Measurements from ENCODE around the gene CACNA1C.

The CACNA1C gene

DNA sequence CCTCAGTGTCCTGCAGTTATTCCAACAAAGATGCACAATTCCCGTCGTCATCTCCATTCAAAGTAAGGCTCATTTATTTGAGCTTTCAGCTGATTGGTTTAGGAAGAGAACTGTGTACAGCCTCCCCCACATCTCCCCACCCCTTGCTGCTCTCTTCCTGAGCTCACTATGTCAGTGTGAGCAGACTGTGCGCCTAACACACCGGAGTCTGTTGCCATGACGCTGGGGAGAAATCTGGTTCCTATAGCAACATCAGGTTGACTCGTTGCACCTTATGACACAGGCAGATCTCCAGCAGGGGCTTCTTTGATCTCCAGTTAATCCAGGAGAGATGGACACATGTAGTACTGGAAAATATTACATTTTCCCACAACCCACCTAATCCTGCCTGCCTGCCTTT lies 319.4 kb downstream of the CACNA1C start:
- DNase-seq (ENCODE audit: low read depth): no peak

DNA sequence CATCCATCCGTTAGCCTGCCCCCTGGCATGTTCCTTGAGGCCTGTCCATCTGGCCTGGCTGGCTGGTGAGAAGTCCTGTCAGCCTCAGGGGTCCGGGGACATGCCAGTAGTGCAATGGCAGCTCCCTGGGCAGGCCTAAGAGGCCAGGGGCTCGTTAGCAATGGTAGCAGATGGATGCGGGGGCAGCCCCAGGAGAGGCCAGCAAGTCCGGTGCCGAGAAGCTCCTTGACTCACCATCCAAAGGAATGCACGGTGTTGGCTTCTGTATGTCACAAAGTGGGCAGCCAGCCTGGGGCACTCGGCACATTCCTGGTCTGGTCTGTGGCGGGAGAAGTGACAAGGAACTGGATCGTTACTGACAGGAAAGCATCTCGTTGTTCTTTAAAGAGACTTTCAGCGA lies 319.9 kb downstream of the CACNA1C start:
- DNase-seq (ENCODE audit: low read depth): no peak

- no peak for DNase-seq (ENCODE audit: low read depth)
These were observed 320.5 kb downstream of the CACNA1C start for GRCh38 chr12:2373307-2373706.

DNA sequence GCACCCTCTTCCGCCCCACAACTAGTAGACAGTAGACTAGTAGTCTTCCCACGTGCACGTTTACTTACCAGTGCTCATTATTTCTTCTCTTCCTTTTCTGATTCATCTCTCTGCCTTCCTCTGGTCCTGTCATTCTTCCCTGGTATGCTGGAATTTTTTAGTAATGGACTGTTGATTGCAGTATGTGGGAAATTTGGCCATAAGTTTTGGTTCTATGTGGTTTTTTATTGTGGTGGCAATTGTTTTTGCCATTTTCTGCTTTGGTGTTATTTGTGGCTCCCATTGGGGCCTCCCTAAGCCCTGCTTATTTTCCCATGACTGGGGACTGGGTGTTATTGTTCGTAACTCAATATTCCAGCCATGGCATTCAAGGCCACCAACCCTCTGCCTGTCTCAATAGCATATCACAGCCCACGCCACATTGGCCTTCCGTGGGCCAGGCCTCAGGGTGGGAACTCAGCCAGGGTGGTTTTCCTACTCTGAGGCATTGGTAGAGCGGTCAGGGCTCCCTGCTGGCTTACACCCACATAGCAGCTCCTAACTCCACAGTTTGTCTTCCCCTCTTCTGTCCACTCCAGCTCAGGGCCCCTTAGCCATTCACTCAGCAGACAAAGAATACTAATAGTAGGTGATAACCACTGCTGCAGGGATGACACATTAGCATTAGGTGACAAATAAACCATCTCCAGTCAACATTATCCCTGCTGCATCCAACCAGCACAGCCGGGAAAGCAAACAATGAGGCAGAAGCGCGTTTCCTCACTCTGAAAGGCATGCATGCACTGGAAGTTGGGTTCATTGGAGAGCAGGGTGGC lies 321.5 kb downstream of the CACNA1C start:
- no peak for DNase-seq (ENCODE audit: low read depth)

GRCh38 chr12:2375871-2376270 lies 323.1 kb downstream of the CACNA1C start:
- no peak for DNase-seq (ENCODE audit: low read depth)

GRCh38 chr12:2376908-2377657 lies 324.3 kb downstream of the CACNA1C start:
- no peak for DNase-seq (ENCODE audit: low read depth)

GRCh38 chr12:2378835-2379330 lies 326.1 kb downstream of the CACNA1C start:
- DNase-seq (ENCODE audit: low read depth): no peak

DNA sequence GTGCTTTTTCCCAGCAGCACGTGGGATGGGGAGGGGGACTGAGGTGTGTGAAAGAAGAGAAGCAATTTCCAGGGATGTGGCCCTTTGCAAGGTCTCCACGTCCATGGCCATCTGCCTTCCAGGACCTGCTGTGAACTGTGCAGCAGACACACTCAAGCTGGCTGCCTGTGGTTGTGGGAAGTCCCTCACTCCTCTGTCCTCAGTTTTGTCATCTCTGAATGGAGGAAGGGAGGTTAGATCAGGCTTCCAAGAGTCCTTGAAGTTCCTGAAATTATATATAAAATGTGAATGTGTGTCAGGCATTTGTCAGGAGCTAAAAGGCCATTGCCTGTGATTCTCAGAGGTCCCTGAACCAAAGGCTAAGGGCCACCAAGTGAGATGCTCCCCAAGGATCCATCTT lies 328.2 kb downstream of the CACNA1C start:
- no peak for DNase-seq (ENCODE audit: low read depth)

DNA sequence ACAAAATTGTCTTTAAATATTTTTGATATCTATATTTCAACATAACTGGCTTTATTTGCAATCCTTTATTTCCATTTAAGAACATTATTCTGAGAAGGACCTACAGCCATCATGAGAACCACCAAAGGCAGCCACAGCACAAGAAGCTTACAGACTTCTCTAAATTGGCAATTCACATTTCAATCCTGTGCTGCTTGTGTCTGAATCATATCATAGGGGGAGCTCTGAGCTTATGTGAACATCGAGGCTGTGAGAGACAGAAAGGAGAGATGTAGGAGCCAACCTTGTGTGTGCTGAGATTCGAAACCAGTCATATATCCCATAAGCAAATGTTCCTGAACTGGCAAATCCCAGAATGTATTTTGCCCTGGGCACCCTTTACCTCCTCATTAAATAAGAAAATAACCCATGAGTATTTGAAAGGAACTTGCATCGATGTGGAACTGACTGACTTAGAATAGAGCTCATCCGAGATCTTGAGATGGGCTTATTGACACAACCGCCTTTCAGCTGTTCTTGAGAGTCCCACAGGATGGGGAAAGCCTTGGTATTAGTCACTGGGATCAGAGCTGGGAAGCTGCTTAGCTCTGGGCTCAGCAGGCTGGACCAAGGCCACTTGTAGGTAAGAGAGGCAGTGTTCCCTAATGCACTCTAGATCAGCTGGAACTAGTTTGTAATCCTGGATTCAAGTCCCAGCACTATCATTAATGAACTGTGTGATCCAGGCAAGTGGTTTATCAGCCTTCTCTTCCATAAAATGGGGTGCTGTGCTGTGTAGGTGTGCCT lies 329.8 kb downstream of the CACNA1C start:
- DNase-seq (ENCODE audit: low read depth): no peak

DNA sequence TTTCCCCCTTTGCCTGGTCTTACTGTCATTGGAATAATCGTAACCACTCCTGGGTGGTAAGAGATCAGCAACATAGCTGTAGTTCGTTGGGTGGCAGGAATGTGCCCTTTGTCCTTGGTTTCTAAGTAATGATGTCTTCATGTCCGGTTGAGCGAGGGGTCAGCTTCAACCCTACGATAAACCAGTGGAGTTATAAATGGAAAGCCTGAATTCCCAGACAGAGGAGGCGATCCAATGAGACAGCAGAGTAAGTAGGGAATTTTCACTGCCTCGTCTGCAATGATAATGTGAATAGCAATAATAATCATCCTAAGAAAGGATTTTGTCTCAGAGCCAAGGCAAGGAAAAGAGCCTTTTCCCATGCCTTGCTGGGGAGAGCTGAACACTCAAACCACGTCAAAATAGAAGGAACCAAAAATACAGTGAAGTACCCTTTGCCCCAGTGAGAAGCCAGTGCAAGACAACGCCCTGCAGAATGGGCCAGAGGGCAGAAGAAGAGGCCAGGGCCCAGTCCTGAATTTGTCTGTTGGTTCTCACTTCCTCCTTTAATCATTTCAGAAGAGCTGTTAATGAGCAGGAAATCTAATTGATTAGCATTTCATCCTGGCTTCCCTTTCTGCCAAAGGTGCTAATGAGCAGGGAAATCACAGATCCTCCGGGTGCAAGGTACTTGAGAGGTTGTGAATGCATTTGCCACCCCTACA lies 330.7 kb downstream of the CACNA1C start:
- DNase-seq (ENCODE audit: low read depth): no peak

GRCh38 chr12:2384029-2384386 lies 331.2 kb downstream of the CACNA1C start:
- no peak for DNase-seq (ENCODE audit: low read depth)

DNA sequence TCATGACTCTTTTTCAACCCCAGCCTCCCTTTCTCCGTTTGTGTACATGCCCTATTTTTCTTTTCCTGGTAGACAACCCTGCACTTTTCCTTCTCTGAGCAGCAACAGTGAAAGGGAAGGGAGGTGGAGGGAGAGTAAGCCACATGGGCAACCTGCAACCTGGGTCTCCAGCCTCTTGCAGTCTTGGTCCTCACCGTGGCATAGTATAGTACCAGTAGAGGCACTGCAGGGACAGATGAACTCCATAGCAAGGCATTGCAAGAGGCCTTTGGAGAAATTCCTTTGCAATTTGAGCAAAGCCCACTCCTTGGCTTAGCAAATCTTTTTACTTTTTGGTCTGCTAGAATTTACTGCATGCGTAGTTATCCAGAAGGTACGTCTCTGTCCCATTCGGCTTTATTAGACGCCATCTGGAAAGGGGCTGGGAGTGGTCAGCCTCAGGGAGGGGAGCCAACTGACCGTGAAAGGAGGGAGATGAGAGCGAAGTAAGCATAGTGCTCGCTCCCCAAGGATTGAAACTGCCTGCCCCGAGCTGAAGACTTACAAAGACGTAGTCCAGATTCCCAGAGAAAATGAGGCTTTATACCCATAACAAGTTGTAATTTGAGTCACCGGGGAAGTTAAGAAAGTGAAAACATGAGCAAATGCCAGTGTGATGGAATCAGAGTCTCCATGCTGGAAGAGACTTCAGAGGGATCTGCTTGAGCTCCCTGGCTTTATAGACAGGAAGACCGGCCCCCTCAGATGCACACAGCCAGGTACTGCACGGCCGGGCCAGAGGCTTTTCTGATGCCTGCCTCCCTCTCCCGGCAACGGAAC lies 332.0 kb downstream of the CACNA1C start:
- DNase-seq (ENCODE audit: low read depth): peak; percentile 44

GRCh38 chr12:2385529-2385928 lies 332.7 kb downstream of the CACNA1C start:
- no peak for DNase-seq (ENCODE audit: low read depth)

DNA sequence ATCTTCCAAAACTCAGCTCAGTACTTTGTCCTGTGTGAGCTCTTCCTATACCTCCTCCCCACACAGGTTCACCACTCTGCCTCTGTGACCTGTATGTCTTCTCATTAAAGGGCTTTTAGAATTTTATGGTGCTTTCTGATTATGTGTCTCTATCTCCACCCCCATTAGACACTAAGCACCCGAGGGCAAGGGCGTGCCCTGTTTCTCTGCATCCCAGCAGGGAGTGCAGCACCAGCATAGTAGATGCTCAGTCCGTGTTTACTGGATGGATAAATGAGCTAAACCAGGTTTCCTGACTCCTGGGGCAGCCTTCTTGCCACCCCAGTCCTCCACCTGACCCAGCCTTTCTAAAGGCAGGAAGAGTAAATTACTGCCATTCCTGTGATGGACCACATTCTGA lies 333.8 kb downstream of the CACNA1C start:
- no peak for DNase-seq (ENCODE audit: low read depth)

DNA sequence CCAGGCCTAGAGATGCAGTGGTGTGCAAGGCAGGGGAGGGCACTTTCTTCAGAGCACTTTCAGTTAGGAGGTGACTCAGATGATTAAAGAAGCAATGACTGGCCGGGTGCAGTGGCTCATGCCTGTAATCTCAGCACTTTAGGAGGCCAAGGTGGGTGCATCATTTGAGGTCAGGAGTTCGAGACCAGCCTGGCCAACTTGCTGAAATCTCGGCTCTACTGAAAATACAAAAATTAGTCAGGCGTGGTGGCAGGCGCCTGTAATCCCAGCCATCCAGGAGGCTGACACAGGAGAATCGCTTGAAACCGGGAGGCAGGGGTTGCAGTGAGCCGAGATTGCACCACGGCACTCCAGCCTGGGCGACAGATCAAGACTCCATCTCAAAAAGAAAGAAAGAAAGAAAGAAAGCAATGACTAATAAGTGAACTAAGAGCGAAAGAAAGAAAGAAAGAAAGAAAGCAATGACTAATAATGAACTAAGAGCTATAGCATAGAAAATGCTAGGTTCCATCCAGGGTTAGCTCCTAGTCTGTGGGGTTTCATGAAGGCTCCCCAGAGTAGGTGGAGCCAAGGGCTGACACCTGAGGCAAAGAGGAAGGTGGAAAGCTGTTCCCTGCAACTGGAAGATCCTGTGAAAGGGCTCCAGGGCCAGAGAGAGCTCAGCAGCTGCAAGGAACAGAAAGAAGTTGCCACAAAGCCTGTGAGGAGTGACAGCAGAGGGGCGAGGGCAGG lies 334.5 kb downstream of the CACNA1C start:
- no peak for DNase-seq (ENCODE audit: low read depth)

DNA sequence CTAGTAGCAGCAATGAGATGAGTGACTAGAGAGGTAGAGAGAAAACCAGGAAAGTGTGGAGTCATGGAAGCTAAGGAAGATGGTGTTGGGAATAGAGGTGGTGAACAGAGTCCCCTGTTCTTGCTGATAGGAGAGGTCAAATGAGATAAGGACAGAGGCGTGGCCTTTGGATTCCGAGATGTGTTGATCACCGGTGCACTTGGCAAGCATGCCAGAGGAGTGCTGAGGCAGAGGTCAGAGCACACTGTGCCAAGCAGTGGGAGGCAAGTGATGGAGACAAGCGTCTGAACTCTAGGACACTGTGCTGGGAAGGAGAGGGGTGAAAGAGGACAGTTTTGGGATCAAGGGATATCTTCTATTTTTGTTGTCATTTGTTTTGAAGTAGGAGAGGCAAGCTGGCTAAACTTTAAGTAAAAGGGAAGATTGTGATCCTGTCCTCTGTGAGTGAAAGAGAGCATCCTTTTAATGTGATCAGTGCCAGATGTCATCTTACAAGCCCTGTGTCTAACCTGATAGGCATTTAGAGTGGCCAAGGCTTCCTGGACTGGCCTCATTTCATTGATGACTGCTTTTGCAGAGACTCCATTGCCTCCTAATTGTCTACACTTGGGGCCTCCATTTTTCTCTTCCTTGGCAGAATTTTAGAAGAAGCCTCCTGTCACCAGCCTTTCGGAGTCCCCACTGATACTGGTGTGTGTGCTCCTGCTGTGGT lies 336.4 kb downstream of the CACNA1C start:
- no peak for DNase-seq (ENCODE audit: low read depth)

GRCh38 chr12:2390133-2390532 lies 337.3 kb downstream of the CACNA1C start:
- DNase-seq (ENCODE audit: low read depth): no peak

GRCh38 chr12:2390850-2391390 lies 338.1 kb downstream of the CACNA1C start:
- no peak for DNase-seq (ENCODE audit: low read depth)

GRCh38 chr12:2391740-2392331 lies 339.0 kb downstream of the CACNA1C start:
- no peak for DNase-seq (ENCODE audit: low read depth)

Measured in non-pigmented ciliary epithelial cell (primary cell).